Activated CD4-positive, alpha-beta T cell treated with anti-CD3 and anti-CD28 coated beads, Interleukin-10, Interleukin-2, amounts not matched to agents 100 ng/mL and 50 ng/mL, durations not matched to agents 16 hours and 8 hours (primary cell): ENCODE data around the gene SNX27.

Source experiments
- DNase-seq: peaks from one replicate; pipeline ENCODE4 v3.0.0-alpha.2; 2020

The SNX27 gene

DNA sequence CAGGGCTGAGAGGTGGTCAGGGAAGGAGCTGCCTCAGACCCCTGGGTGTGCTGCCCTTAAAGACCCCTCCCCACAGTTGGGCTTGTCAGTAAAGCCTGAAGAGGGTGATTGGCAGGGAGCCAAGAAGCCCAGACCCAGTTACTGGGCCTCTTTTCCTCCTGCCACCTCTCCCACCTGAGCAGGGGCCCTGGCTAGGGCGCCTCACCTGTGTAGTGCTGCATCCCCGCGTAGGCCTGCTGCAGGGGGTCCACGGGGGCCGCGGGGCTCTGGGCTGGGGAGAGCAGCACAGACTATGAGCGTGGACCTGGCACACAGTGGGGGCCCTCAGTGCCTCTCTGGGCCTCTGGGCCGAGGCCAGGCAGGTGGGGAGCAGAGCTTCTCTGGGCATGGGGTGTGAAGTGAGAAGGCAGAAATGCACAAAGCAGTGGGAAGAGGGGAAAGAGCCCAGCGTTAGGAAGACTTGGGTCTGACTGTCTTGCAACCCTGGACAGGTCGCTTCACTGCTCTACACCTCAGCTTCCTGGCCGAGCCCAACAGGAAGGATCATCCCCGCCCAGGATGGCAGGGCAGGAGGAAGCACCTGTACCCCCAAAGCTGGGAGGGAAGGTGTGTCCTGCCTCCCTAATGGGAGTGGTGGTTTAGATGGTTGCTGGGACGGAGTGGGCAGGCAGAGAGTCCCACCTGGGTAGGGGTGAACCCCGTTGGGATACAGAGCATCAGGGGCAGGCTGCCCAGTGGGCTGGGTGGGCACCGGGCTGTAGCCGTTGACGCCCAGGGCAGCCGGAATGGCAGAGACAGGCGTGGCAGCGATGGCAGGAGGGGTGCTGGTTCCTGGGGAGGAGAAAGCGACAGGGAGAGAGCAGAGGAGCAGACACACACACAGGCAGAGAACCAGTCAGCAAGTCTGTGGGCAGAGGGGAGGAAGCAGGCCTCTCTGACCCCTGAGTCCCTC is 94.9 kb downstream of the SNX27 start:
- no peak for DNase-seq

DNA sequence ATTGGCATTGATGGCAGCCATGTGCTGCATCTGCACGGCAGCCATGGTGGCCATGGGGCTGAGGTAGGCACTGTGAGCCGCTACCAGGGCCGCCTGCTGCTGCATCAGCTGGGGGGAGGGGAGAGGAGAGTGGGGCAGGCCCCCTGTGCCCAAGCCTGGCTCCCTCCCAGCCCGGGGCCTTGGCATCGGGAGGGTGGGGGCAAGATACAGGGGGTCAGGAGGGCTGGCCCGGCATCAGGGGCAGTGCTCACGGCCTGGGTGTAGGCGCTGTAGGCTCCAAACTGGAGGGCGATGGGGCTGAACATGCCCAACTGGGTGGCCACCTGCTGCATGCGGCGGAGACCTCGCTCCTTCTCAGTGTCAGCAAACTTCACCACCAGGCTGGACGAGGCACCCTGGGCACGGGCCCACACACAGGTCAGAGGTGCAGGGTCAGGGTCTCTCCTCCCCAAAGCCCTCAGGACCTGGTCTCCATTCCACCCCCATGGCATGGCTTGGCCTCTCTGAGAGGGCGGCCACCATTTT is 95.8 kb downstream of the SNX27 start:
- DNase-seq = no peak

DNA sequence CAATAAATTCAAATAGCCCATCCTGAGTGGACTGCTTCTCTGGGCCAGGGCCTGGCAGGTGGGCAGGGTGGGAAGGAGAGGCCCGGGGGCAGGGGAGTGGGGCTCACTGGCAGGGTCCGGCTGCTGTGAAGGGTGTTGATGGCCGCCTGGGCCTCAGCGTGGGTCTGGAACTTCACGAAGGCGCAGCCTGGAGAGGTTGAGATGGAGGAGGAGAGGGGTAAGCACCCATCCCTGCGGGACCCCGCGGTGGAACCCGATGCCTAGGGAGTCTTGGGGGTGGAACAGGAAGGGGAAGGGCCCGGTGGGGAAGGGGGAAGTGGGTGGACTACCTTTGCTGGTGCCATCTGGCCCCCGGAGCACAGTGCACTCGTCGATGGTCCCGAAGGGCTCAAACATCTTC is 97.0 kb downstream of the SNX27 start:
- no peak for DNase-seq

DNA sequence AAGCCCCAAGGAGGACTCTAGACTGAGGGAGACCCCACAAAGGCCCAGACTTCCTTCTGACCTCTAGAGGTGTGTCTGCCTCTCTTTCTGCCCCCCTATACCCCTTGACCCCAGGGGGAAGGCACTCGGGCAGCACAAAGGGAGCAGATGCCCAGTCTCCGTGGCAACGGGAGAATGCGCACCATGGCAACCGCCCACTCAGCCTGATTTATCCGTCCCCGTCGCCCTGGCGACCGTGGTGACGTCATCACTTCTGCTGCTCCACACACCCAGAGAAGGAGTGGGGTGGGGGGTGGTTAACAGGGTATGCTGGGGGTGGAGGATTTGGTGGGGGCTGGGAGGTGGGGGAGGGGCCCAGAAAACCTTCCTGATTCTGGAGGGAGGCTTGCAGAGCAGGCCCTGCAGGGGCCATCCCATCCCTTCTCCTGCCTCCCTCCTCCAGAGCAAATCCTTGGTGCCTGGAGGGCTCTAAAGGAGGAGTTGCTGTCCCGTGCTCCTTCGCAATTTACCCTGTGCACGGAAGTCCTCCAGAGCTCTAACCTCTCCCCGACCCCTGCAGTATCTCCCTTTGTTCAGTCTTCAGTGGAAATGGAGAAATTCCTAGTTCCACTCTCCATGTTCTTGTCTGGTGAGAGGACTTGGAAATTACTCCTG is 98.5 kb downstream of the SNX27 start:
- peak; percentile 42 for DNase-seq

DNA sequence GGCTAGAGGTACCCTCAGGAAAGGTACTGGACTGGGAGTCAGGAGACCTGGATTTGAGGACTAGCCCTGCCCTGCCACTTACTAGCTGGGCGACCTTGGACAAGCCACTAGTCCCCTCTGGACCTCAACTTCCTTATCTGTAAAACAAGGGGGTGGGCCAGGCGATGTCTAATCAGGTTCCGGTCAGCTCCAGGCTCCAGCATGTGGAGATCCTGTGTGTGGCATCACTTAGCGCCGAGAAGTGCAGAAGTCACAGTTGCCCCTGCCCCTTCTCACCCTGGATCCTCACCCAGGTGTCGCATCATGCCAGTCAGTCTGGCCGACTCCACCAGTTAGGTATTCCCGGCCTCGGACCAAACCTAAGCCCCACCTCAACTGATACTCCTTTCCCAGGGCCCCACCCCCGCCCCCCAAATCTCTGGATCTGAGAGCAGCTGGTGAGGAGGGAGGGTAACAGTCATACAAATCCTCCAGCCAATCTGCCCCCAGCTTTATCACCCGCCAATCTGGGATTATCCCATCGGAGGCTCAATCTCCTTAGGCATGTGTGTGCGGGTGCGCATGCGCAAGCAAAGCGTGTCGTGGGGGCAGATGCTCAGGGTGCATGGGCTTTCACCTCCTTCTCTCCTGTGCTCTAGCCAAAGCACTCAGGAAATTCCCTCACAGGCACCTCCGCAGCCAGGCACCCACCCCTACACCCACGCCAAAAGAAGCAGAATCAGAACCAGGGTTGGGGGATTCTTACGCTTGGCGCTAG is 99.4 kb downstream of the SNX27 start:
- DNase-seq = no peak

DNA sequence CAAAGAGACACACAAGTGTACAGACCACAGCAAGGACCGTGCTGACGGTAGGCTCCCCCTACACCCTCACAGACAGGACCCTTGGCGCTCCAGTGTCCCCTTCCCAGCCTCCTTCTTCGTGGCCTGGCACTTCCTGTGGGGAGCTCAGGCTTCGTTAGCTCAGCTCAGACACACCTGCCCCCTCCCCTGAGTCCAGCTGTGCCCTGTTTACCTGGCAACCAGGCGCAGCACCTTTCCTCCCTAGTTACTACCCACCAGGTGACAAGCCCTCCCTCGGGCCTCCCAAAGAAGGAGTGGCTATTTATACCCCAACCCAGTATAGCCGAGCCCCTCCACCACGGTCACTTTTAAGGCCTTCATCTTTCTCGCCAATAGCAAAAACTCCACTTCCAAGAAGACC is 100.1 kb downstream of the SNX27 start:
- no peak for DNase-seq

DNA sequence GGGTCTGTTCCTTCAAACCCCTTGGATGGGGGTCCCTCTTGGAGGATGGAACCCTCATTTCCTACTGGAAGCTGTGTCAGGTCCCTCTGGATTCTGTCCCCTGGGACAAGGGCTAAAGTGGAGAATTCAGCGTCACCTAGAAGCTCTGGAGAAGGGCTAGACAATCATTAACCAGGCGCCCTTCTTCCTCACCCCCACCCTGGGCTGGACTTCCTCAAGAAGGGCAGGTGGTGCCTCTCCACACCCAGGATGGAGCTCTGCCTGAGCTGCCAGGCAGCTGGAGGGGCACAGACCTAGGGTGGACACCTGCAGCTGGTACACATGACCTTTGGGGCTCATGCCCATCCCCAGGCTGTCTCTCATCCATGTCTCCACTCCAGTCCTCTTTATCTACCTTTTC is 101.2 kb downstream of the SNX27 start:
- no peak for DNase-seq

DNA sequence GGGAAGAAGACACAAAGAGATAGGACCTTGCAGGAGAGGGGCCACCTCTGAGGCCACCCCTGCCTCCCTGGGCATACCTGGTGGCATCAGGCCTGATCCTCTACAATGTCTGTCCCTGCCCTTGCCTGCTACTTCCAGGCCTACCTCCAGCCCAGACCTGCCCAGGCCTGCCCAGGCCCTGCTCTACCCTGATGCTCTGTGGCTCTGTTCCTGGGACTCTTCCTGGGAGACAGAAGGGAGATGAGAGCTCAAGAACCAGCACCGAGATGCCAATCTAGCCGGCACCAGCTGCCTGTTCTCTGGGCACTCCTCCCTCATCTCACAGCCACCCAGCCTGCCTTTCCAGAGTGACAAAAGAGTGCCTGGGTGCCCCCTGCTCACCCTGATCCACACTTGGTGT is 102.0 kb downstream of the SNX27 start:
- DNase-seq = no peak

DNA sequence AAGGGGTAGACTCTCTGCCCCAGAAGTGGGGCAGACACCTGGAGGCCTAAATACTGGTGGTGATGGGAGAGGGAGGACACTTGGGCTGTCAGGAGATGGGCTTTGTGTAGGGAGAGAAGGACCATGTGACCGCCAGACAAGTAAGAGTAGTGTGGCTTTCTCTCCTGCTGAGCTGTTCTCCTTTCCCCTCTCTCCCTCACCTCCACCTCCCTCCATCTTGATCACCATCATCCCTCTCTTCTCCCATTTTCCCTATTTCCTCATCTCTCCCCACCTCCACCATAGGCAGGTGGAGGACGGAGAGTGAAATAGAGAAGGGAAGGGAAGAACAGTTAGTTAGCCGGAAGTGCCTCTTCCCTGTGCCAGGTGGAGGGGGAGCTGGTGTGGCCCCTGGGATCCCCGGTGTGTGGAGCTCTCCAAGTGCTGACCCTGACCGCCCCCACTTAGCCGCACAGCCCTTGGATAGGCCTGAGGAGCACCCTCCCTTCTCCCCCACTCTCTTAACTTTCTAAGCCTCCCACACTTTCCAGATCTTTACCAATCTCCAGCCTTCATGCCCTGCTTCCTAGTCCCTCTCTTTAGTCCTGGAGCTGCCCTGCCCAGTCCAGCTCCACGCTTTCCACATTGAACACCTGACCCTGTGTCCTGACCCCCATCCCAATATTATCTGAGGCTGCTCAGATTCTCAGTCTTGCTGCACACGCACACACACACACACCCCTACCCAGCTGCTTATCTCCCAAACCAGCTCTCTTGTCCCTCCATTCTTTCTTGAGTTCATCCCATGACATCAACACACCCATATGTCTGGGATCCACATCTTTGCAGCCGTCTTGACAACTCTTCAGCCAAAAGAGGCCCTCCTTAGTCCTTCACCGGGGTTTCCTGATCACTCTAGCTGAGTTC is 103.2 kb downstream of the SNX27 start:
- no peak for DNase-seq

DNA sequence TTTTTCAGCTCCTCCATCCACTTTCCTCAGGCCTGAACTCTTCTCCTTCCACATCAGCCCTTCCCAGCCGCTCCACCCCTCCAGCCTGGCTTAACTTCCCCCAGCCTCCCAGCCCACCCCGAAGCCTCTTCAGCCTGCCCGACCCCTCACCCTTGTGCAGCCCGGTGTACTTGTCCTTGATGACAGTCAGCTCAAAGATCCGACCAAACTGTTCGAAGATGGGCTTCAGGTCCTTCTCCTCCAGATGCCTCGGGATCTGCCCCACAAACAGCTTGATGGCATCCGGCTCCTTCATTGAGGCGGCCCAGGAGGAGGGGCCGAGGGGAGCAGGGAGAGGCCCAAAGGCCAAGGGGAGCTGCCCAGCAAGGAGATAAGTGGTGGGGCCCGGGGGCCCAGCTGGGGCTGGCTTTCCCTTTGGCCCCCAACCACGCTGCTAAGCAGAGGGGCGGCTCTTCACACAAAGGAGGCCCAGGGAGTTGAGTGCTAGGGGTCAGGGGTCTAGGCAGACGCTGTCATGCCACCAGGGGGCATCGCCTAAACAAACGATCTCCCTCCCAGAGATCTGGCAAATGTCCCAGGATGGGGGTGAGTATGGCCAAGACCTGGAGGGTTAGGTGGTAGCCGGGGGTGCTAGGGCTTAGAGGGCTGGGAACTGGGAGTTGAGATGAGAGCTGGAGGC is 104.0 kb downstream of the SNX27 start:
- no peak for DNase-seq

DNA sequence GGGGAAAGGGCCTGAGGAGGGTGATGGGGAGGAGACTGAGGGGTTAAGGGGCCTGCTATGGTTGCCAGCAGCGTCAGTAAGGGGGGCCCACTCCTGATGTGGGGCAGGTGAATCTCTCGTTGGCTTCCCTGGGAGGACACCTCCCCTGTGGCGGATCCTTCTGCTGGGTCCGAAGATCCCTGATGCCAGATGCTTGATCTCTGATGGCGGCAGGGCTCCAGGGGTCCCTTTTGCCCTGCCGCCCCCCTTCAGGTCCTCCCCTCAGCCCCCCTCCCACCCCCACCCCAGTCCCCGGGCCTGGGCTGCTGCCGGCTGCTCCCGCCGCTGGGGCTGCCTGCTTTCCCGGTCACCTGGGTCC is 104.5 kb downstream of the SNX27 start:
- DNase-seq = no peak

DNA sequence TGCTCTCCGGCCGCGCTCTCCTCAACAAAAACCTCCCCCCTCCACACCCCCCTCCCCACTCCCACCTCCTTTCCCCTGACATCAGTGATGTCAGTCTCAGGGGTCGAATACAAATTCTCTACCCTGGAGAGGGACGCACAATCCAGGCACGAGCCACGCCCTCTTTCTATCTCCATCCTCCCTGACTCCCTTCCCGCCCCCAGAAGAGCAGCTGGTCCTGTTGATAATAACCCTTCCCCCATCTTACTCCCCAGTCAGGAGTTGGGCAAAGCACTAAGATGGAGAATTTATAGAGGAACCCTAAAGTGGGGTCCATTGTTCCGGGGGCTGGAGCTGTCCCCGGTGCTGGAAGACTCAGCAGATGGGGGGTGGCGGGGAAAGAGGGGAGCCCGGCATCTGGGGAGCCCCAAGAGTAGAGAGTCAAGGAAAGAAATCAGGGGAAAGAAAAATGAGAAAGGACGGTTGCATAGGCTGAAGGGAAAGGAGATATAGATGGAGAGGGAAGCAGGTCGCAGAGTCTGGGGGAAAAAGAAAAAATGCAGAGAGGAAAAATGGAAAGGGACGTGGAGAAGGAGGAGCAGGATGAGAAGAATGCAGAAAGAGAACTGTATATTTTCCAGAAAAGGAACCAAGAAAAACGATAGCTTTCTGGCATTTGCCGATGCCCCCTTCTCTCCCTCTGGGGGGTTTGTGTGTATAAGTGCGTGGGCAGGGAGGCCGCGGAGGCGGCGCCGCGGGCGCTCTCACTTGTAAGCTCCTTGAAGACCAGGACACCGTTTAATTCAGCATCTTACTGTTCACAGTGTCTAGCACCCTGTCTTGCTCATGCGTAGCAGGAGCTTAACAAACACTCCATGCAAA is 105.2 kb downstream of the SNX27 start, which contains the start of gene CELF3:
TSS of gene CELF3 (minus strand) at position 33 of the 861 bp plus-strand sequence. CDS start 783 bp downstream, outside the sequence.
- DNase-seq = no peak

DNA sequence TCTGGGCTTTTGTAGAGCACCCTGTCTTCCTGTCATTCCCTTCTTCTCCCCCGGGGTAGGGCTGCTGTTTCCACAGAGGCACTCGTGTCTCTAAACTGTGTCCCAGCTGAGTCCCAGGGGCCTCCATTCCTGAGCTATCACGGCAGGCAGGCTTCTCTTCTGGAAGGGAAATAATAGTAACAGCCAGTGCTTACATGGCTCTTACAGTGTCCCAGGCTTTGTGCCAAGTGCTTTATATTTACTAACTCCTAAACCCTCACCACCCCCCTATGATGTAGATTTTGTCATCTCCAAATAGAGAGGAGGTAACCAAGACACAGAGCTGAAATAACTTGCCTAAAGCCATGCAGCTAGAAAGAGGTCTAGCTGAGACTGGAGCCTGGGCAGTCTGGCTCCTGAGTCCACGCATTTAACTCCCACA is 106.2 kb downstream of the SNX27 start:
- no peak for DNase-seq

DNA sequence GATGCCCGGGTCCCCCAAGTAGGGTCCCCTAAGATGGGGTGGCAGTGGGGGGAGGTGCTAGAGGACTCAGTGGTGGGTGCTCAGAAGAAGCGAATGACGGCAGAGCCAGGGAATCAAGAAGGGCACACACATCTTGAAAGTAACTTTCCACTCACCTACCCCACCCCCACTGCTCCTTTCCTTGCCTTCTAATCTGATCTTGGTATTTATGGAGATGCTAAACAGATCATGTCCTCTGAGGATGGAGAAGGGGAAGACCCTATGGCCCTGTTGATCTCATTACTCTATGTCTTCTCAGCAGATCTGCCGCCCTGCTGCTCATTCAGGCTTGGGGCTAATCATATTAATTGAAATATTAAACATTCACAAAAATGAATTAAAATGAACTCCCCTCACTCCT is 106.8 kb downstream of the SNX27 start:
- DNase-seq = no peak

DNA sequence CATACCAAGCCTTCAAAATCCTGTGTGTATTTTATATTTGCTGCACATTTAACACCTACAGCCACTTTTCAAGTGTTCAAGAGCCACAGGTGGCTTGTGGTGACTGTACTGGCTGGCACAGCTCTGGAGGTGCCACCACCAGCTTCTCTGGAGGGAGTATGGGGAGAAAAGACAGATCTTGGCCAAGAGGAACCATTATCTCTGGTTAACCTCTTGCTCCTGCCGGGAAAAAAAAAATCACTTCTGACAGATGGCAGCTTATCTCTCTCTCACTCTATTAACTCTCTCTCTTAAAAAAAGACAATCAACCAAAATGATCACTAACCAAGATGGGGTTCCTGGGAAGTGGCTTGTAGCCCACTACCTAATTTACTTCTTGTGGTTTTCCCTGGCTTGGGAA is 108.3 kb downstream of the SNX27 start:
- DNase-seq = no peak

DNA sequence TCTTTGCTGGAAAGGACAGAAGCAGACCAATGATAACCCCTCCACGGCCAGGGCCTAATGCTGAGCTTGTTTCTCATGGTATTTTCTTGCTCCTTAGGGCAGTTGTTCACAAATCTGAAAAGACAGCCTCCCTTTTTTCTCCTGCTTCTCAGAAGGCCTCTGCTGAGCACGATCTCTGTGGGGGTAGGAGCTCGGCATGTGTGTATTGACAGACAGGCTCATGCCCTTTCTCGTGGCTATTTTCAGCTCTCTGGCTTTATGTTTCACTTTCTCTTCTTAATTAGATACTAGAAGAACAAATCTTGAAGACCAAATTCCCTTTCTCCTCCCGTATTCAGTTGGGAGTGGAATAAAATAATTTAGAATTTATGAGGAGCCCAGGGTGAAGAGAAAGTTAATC is 108.7 kb downstream of the SNX27 start:
- no peak for DNase-seq

DNA sequence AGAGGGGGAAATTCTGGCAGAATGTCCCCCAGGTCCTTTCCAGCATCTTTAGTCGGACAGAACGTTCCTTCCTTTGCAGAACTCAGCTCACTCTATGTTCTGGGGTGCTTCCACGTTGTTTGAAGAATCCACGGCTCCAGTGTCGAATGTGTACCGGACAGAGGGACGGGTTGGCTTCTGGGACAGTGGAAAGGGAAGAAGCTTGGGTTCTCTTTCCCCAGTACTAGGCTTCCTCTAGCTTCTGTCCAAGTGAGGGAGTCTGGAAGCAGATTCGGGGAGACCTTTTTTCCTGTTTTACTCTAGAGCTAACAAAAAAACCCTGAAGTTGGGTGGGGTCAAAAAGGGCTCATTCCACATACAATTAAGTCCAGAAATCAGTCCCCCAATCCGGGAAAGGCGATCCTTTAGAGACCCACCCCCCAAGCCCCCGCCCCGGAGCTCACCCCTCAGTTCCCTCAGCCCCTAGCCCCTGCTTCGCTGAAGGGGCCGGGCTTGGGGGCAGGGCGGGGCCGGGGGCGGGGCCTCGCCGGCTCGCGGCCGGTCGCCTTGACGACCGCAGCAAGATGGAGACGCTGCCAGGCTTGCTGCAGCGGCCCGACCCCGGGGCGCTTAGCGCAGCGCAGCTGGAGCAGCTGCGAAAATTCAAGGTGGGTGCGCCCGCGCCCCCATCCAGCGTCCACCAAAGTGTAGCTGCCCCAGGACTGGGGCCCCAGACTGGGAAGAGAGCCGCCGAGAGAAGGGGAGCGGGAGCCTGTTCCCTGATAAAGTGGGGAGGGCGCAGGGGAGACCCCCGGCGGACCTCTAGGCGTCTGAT is 109.3 kb downstream of the SNX27 start, which contains the start of gene RIIAD1:
TSS of gene RIIAD1 (plus strand) at position 549 of the 814 bp plus-strand sequence. CDS start at position 564, 15 bp downstream.
- peak; percentile 43 for DNase-seq

DNA sequence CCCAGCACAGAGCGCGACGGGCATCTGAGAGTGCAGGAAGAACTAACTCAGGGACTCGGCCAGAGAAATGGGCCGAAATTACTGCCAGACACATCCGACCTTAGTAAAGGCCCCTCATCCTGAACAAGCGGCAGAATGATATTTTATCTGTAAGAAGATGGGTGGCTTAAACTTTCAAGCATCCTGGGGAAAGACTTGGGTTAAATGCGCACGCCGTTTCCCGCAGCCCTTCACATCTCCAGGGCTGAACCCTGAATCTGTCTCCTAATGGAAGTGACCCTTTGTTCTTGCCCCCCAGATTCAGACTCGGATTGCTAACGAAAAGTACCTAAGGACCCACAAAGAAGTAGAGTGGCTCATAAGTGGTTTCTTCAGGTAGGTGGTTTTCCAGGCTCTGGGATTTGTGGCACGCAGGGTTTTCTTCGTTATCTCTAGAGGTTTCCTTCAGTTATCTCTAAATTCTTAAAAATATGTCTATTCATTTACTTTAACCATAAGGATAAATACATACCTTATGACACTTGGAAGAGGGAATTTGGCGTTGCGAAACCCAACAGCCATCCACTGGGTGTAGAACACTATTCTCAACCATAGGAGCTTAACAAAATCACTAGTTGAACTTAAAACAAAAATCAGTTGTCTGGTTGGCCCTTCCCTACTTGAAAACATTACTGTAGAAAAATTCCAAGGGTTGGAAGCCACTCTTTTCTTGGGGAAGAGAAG is 110.1 kb downstream of the SNX27 start:
- no peak for DNase-seq
